GM23338 (cell line): Measurements from ENCODE around the gene DGKG. TPM values are rescaled to one million over a fixed set of nuclear protein-coding genes. Genes with fewer than 3 reads are reported as not detected.

Experiments
- ATAC-seq: fragments of 200-7000 bp; cut with Tn5 transposase; 3 replicates; pipeline ENCODE4 v1.9.1; 2020
- DNase-seq: peaks from one replicate; pipeline ENCODE4 v3.0.0-alpha.2; 2015; ENCODE audit warnings: low spot score
- H2AFZ ChIP-seq: fragments of 200-600 bp; sonication (generic); 2 replicates; pipeline ENCODE4 v1.8.0; 2016; ENCODE audit warnings: antibody characterized with exemption, mild to moderate bottlenecking, moderate library complexity
- H3F3A ChIP-seq: fragments of 200-600 bp; sonication (generic); replicated peaks from 2 replicates; pipeline ENCODE4 v1.8.0; 2017; ENCODE audit warnings: antibody characterized with exemption, mixed run types, low read depth
- H3K27ac ChIP-seq: fragments of 200-600 bp; sonication (generic); 2 replicates; pipeline ENCODE4 v1.6.1; 2016; ENCODE audit warnings: low read depth
- H3K27me3 ChIP-seq: fragments of 200-600 bp; sonication (generic); 2 replicates; pipeline ENCODE4 v1.8.0; 2016; ENCODE audit warnings: mild to moderate bottlenecking, mixed run types, moderate library complexity; ENCODE audit not compliant: insufficient read depth
- H3K36me3 ChIP-seq: fragments of 200-600 bp; sonication (generic); 2 replicates; pipeline ENCODE4 v1.8.0; 2016; ENCODE audit warnings: mild to moderate bottlenecking; ENCODE audit not compliant: insufficient read depth
- H3K4me1 ChIP-seq: fragments of 200-600 bp; sonication (generic); 2 replicates; pipeline ENCODE4 v1.8.0; 2016; ENCODE audit warnings: mild to moderate bottlenecking, moderate library complexity; ENCODE audit not compliant: insufficient read depth
- H3K4me2 ChIP-seq: fragments of 200-600 bp; sonication (generic); 2 replicates; pipeline ENCODE4 v1.7.1; 2017; ENCODE audit warnings: mixed run types
- H3K4me3 ChIP-seq: fragments of 200-600 bp; sonication (generic); 2 replicates; pipeline ENCODE4 v1.6.1; 2016; ENCODE audit warnings: mixed run types
- H3K79me2 ChIP-seq: fragments of 200-600 bp; sonication (generic); replicated peaks from 2 replicates; pipeline ENCODE4 v1.8.0; 2017; ENCODE audit warnings: mild to moderate bottlenecking; ENCODE audit not compliant: insufficient read depth
- H3K9me2 ChIP-seq: fragments of 200-600 bp; sonication (generic); 2 replicates; pipeline ENCODE4 v1.8.0; 2017; ENCODE audit not compliant: insufficient read depth
- H4K20me1 ChIP-seq: fragments of 200-600 bp; sonication (generic); replicated peaks from 2 replicates; pipeline ENCODE4 v1.8.0; 2017; ENCODE audit warnings: mild to moderate bottlenecking; ENCODE audit not compliant: insufficient read depth
- H3K27ac Mint-ChIP-seq: 2 replicates; pipeline ENCODE4 v1.8.0; 2020; ENCODE audit warnings: inconsistent platforms, mild to moderate bottlenecking, moderate library complexity, mixed read lengths
- H3K27me3 Mint-ChIP-seq: 3 replicates; pipeline ENCODE4 v1.8.0; 2022; ENCODE audit warnings: low read depth, mild to moderate bottlenecking, moderate library complexity, mixed read lengths, inconsistent platforms; ENCODE audit not compliant: insufficient read depth, poor library complexity
- H3K36me3 Mint-ChIP-seq: 3 replicates; pipeline ENCODE4 v1.8.0; 2021; ENCODE audit warnings: low read depth, mild to moderate bottlenecking, inconsistent platforms, moderate library complexity, mixed read lengths
- H3K4me1 Mint-ChIP-seq: 3 replicates; pipeline ENCODE4 v1.8.0; 2020; ENCODE audit warnings: mild to moderate bottlenecking, inconsistent platforms, mixed read lengths
- H3K4me3 Mint-ChIP-seq: 3 replicates; pipeline ENCODE4 v1.8.0; 2021; ENCODE audit warnings: moderate library complexity, mild to moderate bottlenecking, inconsistent platforms, mixed read lengths
- H3K9me3 Mint-ChIP-seq: 3 replicates; pipeline ENCODE4 v1.8.0; 2020; ENCODE audit warnings: moderate library complexity, mild to moderate bottlenecking, inconsistent platforms, mixed read lengths
- ETS1 ChIP-seq: IDR thresholded peaks from 2 replicates; pipeline ENCODE4 v1.6.1; 2016; ENCODE audit warnings: antibody characterized with exemption
- EZH2 ChIP-seq: fragments of 200-600 bp; sonication (generic); IDR thresholded peaks from one replicate; pipeline ENCODE4 v1.8.0; 2017; ENCODE audit warnings: antibody characterized with exemption, mild to moderate bottlenecking, low read depth; ENCODE audit not compliant: unreplicated experiment
- EZH2phosphoT487 ChIP-seq: fragments of 200-600 bp; sonication (generic); IDR thresholded peaks from one replicate; pipeline ENCODE4 v1.8.1; 2018; ENCODE audit warnings: antibody characterized with exemption; ENCODE audit not compliant: unreplicated experiment
- NANOG ChIP-seq: IDR thresholded peaks from 2 replicates; pipeline ENCODE4 v1.6.1; 2016; ENCODE audit warnings: antibody characterized with exemption, borderline replicate concordance
- POLR2AphosphoS5 ChIP-seq: IDR thresholded peaks from 2 replicates; pipeline ENCODE4 v1.6.1; 2016; ENCODE audit warnings: antibody characterized with exemption, low read depth
- REST ChIP-seq: IDR thresholded peaks from one replicate; pipeline ENCODE4 v1.6.1; 2018; ENCODE audit warnings: antibody characterized with exemption; ENCODE audit not compliant: unreplicated experiment
- STAT1 ChIP-seq: IDR thresholded peaks from one replicate; pipeline ENCODE4 v1.6.1; 2016; ENCODE audit warnings: antibody characterized with exemption; ENCODE audit not compliant: unreplicated experiment
- ZNF462 ChIP-seq: fragments of 250-450 bp; sonication (Bioruptor Pico); IDR thresholded peaks from 2 replicates; pipeline ENCODE4 v1.5.0; 2020; ENCODE audit warnings: mild to moderate bottlenecking, moderate library complexity
- polyA plus RNA-seq: library from polyadenylated mRNA; unstranded; fragments of >200 nt; fragmentation: Nextera tagmentation; extraction: Ambion mirVana; gene quantifications from 2 replicates; pipeline ENCODE4 v1.2.1, GENCODE V29; 2016
- total RNA-seq: library from RNA; depleted of rRNA; stranded (reverse); fragments of >200 nt; shearing (Covaris generic); gene quantifications from 2 replicates; pipeline ENCODE4 v1.2.3, GENCODE V29; 2014

DGKG gene
- total and polyA plus RNA-seq, 2 experiments from 2014 or later: 0.14 to 0.31 TPM

- TF ChIP-seq REST (no peak), POLR2AphosphoS5 (no peak), ETS1 (no peak), STAT1 (no peak), EZH2phosphoT487 (no peak), EZH2 (no peak)
Observed at GRCh38 chr3:186129206-186129605, 232.8 kb downstream of the DGKG start (continued).

GRCh38 chr3:186128158-186128557, 233.9 kb downstream of the DGKG start:
- Mint-ChIP-seq H3K4me3 (peak overlapping the region; percentile 43; the same call in 1 of the 3 replicates), H3K9me3 (no peaks in the 10 kb centered on the region), H3K27ac (peak overlapping the region; percentile 82; the same call in 1 of the 2 replicates), H3K4me1 (peaks cover 43% of the 10 kb centered on the region), H3K36me3 (no peaks in the 10 kb centered on the region), H3K27me3 (peaks cover 12% of the 10 kb centered on the region)
- TF ChIP-seq EZH2: no peak
- peak; percentile 26; the same call in 1 of the 2 replicates for TF ChIP-seq ZNF462 (CRISPR knock-in tag)
- no peak for TF ChIP-seq POLR2AphosphoS5
- peak; percentile 29; the same call in 1 of the 2 replicates for TF ChIP-seq NANOG
- no peaks in the 10 kb centered on the region for H3K9me2 ChIP-seq
- peak overlapping the region; percentile 5 for H3K4me2 ChIP-seq
- no peaks in the 10 kb centered on the region for H3F3A ChIP-seq
- peak; percentile 66 for DNase-seq
- H3K79me2 ChIP-seq: no peaks in the 10 kb centered on the region
- no peaks in the 10 kb centered on the region for H3K36me3 ChIP-seq
- H3K4me1 ChIP-seq: peaks cover 32% of the 10 kb centered on the region
- no peaks in the 10 kb centered on the region for H4K20me1 ChIP-seq
- no peak overlapping the region for H3K4me3 ChIP-seq
- no peak overlapping the region for H2AFZ ChIP-seq
- no peaks in the 10 kb centered on the region for H3K27me3 ChIP-seq
- H3K27ac ChIP-seq: no peak overlapping the region
- ATAC-seq: peak; percentile 90
